Measurements from ENCODE around the gene ENTPD2.

ENTPD2 gene

DNA sequence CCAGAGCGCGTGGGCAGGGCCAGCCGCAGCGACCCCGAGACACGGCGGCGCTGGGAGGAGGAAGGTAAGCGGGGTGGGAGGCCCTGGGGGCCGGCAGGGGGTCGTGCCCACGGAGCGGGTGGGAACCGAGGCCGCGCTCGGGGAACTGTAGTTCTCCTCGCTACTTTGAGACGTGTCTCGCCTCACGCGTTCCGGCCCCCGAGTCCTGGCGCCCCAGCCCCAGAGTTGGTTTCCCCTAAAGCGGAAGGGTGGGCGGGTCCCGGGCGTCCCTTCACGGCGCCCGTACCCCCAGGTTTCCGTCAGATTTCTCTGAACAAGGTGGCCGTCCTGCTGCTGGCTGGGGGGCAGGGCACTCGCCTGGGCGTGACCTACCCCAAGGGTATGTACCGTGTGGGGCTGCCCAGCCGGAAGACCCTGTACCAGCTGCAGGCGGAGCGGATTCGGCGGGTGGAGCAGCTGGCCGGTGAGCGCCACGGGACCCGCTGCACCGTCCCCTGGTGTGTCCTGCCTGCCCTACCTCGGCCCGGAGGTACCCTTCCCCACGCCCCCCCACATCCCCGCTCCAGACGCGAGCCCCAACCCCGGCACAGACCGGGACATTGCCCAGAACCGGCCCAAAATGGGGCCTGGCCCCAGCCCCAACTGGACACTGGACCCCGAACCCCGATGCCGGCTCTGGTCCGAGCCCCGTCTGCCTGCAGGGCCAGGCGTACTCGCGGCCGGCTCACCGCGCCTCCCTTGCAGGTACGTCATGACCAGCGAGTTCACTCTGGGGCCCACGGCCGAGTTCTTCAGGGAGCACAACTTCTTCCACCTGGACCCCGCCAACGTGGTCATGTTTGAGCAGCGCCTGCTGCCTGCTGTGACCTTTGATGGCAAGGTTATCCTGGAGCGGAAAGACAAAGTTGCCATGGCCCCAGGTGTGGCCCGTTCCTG lies 24.2 kb upstream of the ENTPD2 start:
- H3K4me1 ChIP-seq (ENCODE audit: control insufficient read depth, insufficient read depth, low read length) = peaks cover 19% of the 10 kb centered on the region
- H3K9ac ChIP-seq (ENCODE audit: low read length in 2 of 2) = peak overlapping the region in 1 of 2 donors; percentile 15
- peaks cover 14 to 39% of the 10 kb centered on the region in 2 donors for H3K27me3 ChIP-seq (ENCODE audit: control insufficient read depth in 1 of 2, insufficient read depth in 2 of 2, low read length in 2 of 2)
- peak overlapping the region; percentile 35 to 70 for H3K4me3 ChIP-seq (ENCODE audit: low read length in 2 of 2)
- H3K27ac ChIP-seq (ENCODE audit: low read length) = no peak overlapping the region
- H3K36me3 ChIP-seq (ENCODE audit: control insufficient read depth in 2 of 2, insufficient read depth in 2 of 2, low read length in 2 of 2) = peaks cover 0 to 6% of the 10 kb centered on the region in 2 donors
- H3K9me3 ChIP-seq (ENCODE audit: control insufficient read depth in 2 of 2, low read length in 2 of 2) = no peaks in the 10 kb centered on the region

GRCh38 chr9:137077010-137077747 lies 23.3 kb upstream of the ENTPD2 start, which contains the start of gene UAP1L1:
TSS of gene UAP1L1 (plus strand) at chr9:137077517. CDS start at chr9:137077533, 16 bp downstream.
- Histone ChIP-seq H3K27me3 (ENCODE audit: control insufficient read depth in 1 of 2, insufficient read depth in 2 of 2, low read length in 2 of 2) (peaks cover 14 to 38% of the 10 kb centered on the region in 2 donors), H3K9me3 (ENCODE audit: control insufficient read depth in 2 of 2, low read length in 2 of 2) (no peaks in the 10 kb centered on the region), H3K27ac (ENCODE audit: low read length) (no peak within 1 kb of the TSS), H3K36me3 (ENCODE audit: control insufficient read depth in 2 of 2, insufficient read depth in 2 of 2, low read length in 2 of 2) (peaks cover 0 to 6% of the 10 kb centered on the region in 2 donors), H3K4me1 (ENCODE audit: control insufficient read depth, insufficient read depth, low read length) (peaks cover 19% of the 10 kb centered on the region), H3K9ac (ENCODE audit: low read length in 2 of 2) (peak within 1 kb of the TSS in 1 of 2 donors; percentile 38), H3K4me3 (ENCODE audit: low read length in 2 of 2) (peak within 1 kb of the TSS; percentile 35 to 70)

DNA sequence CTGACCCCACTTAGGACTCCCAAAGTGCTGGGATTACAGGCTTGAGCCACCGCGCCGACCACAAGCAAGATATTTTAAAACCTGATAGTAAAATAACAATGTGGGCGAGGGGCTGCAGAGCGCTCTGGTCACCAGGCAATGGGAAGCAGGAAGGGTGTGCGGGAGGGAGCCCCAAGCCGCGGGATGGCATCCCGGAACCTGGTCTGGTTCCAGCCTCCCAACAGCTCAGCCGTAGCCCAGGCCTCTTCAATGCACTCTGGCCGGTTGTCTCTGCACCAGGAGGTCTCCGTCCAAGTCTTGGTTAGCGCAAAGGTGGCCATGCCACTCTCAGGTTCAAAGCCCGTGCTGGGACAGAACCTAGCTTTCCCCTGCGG lies 22.8 kb upstream of the ENTPD2 start:
- Histone ChIP-seq H3K4me3 (ENCODE audit: low read length in 2 of 2) (peak overlapping the region; percentile 31 to 54), H3K9ac (ENCODE audit: low read length in 2 of 2) (peak overlapping the region in 1 of 2 donors; percentile 38), H3K36me3 (ENCODE audit: control insufficient read depth in 2 of 2, insufficient read depth in 2 of 2, low read length in 2 of 2) (peaks cover 0 to 3% of the 10 kb centered on the region in 2 donors), H3K27me3 (ENCODE audit: control insufficient read depth in 1 of 2, insufficient read depth in 2 of 2, low read length in 2 of 2) (peaks cover 14 to 35% of the 10 kb centered on the region in 2 donors), H3K27ac (ENCODE audit: low read length) (no peak overlapping the region), H3K4me1 (ENCODE audit: control insufficient read depth, insufficient read depth, low read length) (peaks cover 19% of the 10 kb centered on the region), H3K9me3 (ENCODE audit: control insufficient read depth in 2 of 2, low read length in 2 of 2) (no peaks in the 10 kb centered on the region)

GRCh38 chr9:137075275-137075775 lies 21.5 kb upstream of the ENTPD2 start:
- no peaks in the 10 kb centered on the region for H3K9me3 ChIP-seq (ENCODE audit: control insufficient read depth in 2 of 2, low read length in 2 of 2)
- H3K36me3 ChIP-seq (ENCODE audit: control insufficient read depth in 2 of 2, insufficient read depth in 2 of 2, low read length in 2 of 2) = peaks cover 0 to 2% of the 10 kb centered on the region in 2 donors
- no peak overlapping the region for H3K27ac ChIP-seq (ENCODE audit: low read length)
- no peak overlapping the region for H3K4me3 ChIP-seq (ENCODE audit: low read length in 2 of 2)
- peaks cover 12 to 30% of the 10 kb centered on the region in 2 donors for H3K27me3 ChIP-seq (ENCODE audit: control insufficient read depth in 1 of 2, insufficient read depth in 2 of 2, low read length in 2 of 2)
- no peak overlapping the region for H3K9ac ChIP-seq (ENCODE audit: low read length in 2 of 2)
- H3K4me1 ChIP-seq (ENCODE audit: control insufficient read depth, insufficient read depth, low read length) = peaks cover 27% of the 10 kb centered on the region

- H3K27me3 ChIP-seq (ENCODE audit: control insufficient read depth in 1 of 2, insufficient read depth in 2 of 2, low read length in 2 of 2) = peaks cover 9 to 26% of the 10 kb centered on the region in 2 donors
- H3K36me3 ChIP-seq (ENCODE audit: control insufficient read depth in 2 of 2, insufficient read depth in 2 of 2, low read length in 2 of 2) = peaks cover 0 to 2% of the 10 kb centered on the region in 2 donors
- H3K27ac ChIP-seq (ENCODE audit: low read length) = no peak overlapping the region
- H3K9ac ChIP-seq (ENCODE audit: low read length in 2 of 2) = no peak overlapping the region
- no peak overlapping the region for H3K4me3 ChIP-seq (ENCODE audit: low read length in 2 of 2)
- H3K9me3 ChIP-seq (ENCODE audit: control insufficient read depth in 2 of 2, low read length in 2 of 2) = no peaks in the 10 kb centered on the region
- H3K4me1 ChIP-seq (ENCODE audit: control insufficient read depth, insufficient read depth, low read length) = peaks cover 30% of the 10 kb centered on the region
Measured at GRCh38 chr9:137074657-137075274, 20.9 kb upstream of the ENTPD2 start.

DNA sequence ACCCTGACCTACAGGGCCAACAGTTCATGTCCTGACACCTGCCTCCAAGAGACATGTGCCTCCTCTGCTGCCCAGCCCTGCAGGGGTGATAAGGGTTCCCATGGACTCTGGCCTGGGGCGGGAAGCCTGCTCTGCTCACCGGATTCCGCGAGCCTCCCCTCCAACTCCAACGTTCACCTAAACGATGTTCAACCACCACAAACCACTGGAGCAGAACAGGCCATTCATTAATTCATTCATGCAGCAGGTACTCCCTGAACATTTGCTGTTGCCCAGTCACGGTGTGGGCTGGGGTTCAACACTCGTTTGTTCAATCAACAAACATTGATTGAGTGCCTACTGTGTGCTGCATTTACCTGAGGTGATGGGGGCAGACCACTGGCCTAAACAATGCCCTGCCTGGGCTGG lies 20.1 kb upstream of the ENTPD2 start:
- Histone ChIP-seq H3K4me1 (ENCODE audit: control insufficient read depth, insufficient read depth, low read length) (peaks cover 32% of the 10 kb centered on the region), H3K27ac (ENCODE audit: low read length) (no peak overlapping the region), H3K9ac (ENCODE audit: low read length in 2 of 2) (no peak overlapping the region), H3K27me3 (ENCODE audit: control insufficient read depth in 1 of 2, insufficient read depth in 2 of 2, low read length in 2 of 2) (peaks cover 9 to 26% of the 10 kb centered on the region in 2 donors), H3K4me3 (ENCODE audit: low read length in 2 of 2) (no peak overlapping the region), H3K36me3 (ENCODE audit: control insufficient read depth in 2 of 2, insufficient read depth in 2 of 2, low read length in 2 of 2) (no peaks in the 10 kb centered on the region), H3K9me3 (ENCODE audit: control insufficient read depth in 2 of 2, low read length in 2 of 2) (no peaks in the 10 kb centered on the region)

- no peak overlapping the region for H3K27ac ChIP-seq (ENCODE audit: low read length)
- H3K27me3 ChIP-seq (ENCODE audit: control insufficient read depth in 1 of 2, insufficient read depth in 2 of 2, low read length in 2 of 2) = peaks cover 17 to 20% of the 10 kb centered on the region in 2 donors
- peaks cover 13% of the 10 kb centered on the region for H3K4me1 ChIP-seq (ENCODE audit: control insufficient read depth, insufficient read depth, low read length)
- no peaks in the 10 kb centered on the region for H3K9me3 ChIP-seq (ENCODE audit: control insufficient read depth in 2 of 2, low read length in 2 of 2)
- H3K9ac ChIP-seq (ENCODE audit: low read length in 2 of 2) = no peak overlapping the region
- no peaks in the 10 kb centered on the region for H3K36me3 ChIP-seq (ENCODE audit: control insufficient read depth in 2 of 2, insufficient read depth in 2 of 2, low read length in 2 of 2)
- peak overlapping the region in 1 of 2 donors; percentile 64 for H3K4me3 ChIP-seq (ENCODE audit: low read length in 2 of 2)
Measured at GRCh38 chr9:137071282-137071681, 17.4 kb upstream of the ENTPD2 start.

DNA sequence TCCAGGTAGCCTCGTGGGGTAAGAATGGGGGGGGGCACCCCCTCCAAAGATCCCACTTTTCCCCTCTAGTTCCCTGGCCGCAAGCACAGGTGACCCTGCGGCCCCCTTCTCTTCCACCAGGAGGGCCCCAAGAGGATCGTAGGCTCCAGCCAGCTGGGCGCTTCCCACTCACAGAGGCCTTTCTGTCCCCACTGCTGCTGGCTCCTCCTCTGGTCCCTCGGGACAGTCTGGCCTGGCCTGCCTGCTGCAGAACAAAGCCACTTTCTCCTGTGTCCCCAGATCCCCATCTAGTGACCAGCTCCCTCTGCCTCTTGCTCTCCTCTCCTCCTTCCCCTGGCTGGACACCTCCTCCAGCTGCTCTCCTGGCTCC lies 17.0 kb upstream of the ENTPD2 start:
- Histone ChIP-seq H3K27ac (ENCODE audit: low read length) (no peak overlapping the region), H3K9ac (ENCODE audit: low read length in 2 of 2) (no peak overlapping the region), H3K4me1 (ENCODE audit: control insufficient read depth, insufficient read depth, low read length) (peaks cover 13% of the 10 kb centered on the region), H3K36me3 (ENCODE audit: control insufficient read depth in 2 of 2, insufficient read depth in 2 of 2, low read length in 2 of 2) (no peaks in the 10 kb centered on the region), H3K4me3 (ENCODE audit: low read length in 2 of 2) (peak overlapping the region in 1 of 2 donors; percentile 64), H3K27me3 (ENCODE audit: control insufficient read depth in 1 of 2, insufficient read depth in 2 of 2, low read length in 2 of 2) (peaks cover 17 to 23% of the 10 kb centered on the region in 2 donors), H3K9me3 (ENCODE audit: control insufficient read depth in 2 of 2, low read length in 2 of 2) (no peaks in the 10 kb centered on the region)

- Histone ChIP-seq H3K4me1 (ENCODE audit: control insufficient read depth, insufficient read depth, low read length) (peaks cover 13% of the 10 kb centered on the region), H3K4me3 (ENCODE audit: low read length in 2 of 2) (peak within 1 kb of the TSS in 1 of 2 donors; percentile 64), H3K27me3 (ENCODE audit: control insufficient read depth in 1 of 2, insufficient read depth in 2 of 2, low read length in 2 of 2) (peaks cover 17 to 25% of the 10 kb centered on the region in 2 donors), H3K9ac (ENCODE audit: low read length in 2 of 2) (no peak within 1 kb of the TSS), H3K9me3 (ENCODE audit: control insufficient read depth in 2 of 2, low read length in 2 of 2) (no peaks in the 10 kb centered on the region), H3K27ac (ENCODE audit: low read length) (no peak within 1 kb of the TSS), H3K36me3 (ENCODE audit: control insufficient read depth in 2 of 2, insufficient read depth in 2 of 2, low read length in 2 of 2) (no peaks in the 10 kb centered on the region)
Measured at GRCh38 chr9:137070201-137070905, 16.5 kb upstream of the ENTPD2 start, which contains the start of gene SAPCD2. TSS of gene SAPCD2 (minus strand) at chr9:137070557. CDS start at chr9:137070460, 97 bp downstream.
